GM21360 (cell line): ENCODE measurements around the gene ST6GALNAC4.
"Not testable (repeated sequence)": the region's sequence is repeated elsewhere in the genome, so short reads cannot be mapped to it uniquely, and the experiment has no call there.

ENCODE experiments used
- ATAC-seq: cut with Tn5 transposase; IDR thresholded peaks from one replicate; pipeline ENCODE4 v1.9.1; 2021; ENCODE audit warnings: mild to moderate bottlenecking, moderate library complexity; ENCODE audit not compliant: unreplicated experiment

The ST6GALNAC4 gene

GRCh38 chr9:127874301-127875221 lies 42.3 kb downstream of the ST6GALNAC4 start:
- no peak for ATAC-seq

DNA sequence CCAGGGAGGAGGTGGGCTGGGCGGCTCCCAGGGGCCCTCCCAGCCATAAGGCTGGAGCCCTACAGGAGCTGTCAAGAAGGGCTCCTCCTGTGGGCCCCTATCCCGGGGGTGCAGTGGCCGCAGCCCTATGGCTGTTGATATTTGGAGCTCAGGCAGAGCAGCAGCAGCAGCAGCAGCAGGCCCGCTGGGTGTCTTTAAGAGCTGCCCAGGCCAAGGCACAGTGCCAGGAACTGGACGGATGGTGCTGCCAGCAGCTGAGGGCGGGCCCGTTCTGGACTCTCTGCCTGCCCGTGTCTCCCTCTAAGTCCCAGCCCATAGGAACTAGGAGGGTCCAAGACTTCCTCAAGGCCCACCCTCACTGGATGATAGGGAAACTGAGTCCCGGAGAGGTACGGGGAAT lies 43.0 kb downstream of the ST6GALNAC4 start:
- no peak for ATAC-seq

- ATAC-seq: no peak
Measured at GRCh38 chr9:127873223-127873691, 43.6 kb downstream of the ST6GALNAC4 start.

DNA sequence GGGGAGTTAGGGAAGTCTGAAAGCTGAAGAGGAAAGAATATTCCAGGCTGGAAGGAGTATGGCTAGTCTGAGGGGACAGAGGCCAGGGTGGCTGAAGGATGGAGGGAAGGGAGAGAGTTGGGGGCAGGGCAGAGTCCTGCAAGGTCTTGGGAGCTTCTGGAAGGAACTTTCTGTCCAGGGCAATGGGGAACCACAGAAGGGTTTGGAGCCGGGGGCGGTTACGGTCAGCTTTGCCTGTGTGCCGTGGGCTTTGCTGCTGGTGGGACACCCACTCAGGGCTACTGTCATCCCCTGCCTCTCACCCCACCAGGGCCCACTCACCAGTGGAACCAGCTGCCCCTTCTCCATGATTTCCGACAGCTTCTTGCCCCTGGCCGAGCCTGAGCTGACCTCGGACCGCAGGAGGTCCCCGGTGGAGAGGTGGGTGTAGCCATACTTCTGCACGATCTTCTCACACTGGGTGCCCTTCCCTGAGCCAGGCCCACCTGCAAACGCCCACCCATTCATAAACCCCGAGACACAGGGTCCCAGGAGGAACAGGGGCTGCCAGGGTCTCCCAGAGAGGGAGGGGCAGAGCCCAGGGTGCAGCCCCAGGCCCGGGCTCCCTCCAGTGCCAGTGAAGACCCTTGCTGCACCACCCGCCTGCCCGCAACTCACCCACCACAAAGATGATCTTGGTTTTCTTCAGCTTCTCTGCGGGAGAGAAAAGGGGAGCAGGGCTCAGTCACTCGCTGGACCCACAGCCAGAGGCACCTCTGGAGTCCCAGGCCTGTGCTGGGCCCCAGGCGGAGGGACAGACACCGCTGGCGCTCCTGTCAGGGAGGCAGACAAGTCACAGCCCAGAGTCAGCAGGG lies 44.2 kb downstream of the ST6GALNAC4 start:
- no peak for ATAC-seq

DNA sequence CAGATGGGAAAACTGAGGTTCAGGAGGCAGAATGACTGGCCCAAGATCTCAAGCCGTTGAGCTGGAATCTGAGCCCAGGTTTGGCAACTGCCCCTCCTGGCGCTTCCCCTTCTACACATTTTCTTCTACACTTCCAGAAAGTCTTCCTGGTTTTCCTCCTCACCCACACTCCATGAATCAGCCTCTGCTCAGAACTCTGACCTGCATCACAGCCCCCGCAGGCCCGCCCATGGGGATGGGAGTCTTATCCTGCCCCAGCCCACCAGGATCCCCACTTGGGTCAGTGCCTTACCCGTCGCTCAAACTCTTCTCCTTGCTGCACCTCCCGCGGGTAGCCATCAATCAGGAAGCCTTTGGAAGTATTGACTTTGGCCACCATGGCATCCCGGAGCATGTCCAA lies 45.3 kb downstream of the ST6GALNAC4 start:
- ATAC-seq: no peak

DNA sequence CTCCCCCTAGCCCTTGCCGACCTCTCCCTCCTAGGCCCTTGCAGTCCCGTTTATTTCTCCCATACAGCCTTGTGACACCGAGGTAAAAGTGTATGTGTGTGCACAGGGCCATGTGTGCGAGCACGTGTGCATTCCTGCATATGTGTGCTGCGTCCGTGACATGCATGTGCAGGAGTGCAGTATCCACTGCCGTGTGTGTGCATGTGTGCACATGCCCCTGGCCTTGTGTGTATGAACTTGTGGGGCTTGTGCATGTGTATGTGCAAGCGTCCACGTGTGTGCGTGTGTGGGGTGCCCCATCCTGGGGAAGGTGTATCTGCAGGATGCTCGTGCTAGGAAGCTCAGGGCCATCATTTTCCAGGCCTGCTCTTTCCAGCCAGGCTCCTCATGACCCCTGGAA lies 46.0 kb downstream of the ST6GALNAC4 start:
- ATAC-seq: no peak

GRCh38 chr9:127870153-127870491 lies 46.7 kb downstream of the ST6GALNAC4 start:
- not testable (repeated sequence) for ATAC-seq

DNA sequence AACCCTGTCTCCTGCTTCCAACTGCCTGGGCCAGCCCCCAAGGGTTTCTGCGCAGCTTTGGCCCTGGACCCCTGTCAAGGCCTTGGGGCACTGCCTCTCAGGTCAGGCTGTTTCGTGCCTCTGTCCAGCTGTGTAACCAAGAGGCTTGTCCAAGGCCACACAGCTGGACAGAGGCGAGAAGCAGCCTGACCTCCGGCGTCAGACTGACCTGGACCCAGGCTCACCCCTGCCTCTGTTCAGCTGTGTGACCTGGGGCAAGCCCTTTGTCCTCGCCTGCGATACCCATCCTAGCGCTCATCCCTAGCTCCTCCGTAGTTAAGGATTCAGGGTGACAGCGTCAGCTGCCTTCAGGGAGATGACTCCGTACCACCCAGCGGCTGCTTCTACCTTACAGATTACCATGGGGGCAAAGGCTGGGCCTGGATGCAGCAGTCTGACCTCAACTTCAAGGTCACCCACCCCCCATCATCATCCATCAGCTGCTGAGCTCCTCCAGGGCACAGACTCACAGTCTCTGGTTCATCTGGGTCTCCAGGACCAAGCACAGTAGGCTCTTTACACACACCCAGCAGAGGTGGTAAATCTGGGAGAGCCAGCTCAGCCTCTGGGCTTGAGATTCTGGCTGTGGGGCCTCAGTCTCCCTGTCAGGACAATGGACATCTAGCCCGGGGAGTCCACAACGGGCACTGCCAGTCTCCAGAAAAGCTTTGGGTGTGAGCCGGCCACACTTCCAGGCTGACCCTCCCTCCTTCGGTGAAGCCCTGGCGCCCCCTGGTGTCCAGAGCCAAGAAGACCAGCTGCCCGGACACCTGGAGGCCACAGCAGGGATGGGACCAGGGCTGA lies 47.3 kb downstream of the ST6GALNAC4 start:
- no peak for ATAC-seq

DNA sequence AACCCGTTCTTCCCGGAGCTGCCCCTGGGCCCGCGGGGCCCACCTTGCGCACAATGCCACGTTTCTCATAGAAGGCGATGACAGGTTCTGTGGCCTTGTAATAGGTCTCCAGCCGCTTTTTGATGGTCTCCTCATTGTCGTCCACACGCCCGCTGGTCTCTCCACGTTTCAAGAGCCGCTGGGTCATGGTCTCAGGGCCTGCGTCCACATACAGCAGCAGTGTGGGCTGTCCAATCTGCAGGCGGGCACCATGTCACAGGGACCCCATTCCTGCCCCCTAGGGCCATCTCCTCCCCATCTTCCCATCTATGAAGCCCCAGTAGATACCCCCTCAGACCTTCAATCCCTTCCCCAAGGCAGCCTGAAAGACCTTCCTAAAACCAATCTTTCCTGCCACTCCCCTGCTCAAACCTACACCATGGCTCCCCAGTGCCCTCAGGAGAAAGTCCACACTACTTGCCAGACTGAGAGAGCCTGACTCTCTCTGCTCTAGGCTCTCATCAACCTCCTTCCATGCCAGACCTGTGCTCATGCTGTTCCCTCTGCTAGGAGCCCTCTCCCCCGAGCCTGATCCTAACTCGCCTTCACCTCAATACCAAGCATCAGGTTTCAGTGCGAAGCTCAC lies 48.5 kb downstream of the ST6GALNAC4 start:
- ATAC-seq: no peak

DNA sequence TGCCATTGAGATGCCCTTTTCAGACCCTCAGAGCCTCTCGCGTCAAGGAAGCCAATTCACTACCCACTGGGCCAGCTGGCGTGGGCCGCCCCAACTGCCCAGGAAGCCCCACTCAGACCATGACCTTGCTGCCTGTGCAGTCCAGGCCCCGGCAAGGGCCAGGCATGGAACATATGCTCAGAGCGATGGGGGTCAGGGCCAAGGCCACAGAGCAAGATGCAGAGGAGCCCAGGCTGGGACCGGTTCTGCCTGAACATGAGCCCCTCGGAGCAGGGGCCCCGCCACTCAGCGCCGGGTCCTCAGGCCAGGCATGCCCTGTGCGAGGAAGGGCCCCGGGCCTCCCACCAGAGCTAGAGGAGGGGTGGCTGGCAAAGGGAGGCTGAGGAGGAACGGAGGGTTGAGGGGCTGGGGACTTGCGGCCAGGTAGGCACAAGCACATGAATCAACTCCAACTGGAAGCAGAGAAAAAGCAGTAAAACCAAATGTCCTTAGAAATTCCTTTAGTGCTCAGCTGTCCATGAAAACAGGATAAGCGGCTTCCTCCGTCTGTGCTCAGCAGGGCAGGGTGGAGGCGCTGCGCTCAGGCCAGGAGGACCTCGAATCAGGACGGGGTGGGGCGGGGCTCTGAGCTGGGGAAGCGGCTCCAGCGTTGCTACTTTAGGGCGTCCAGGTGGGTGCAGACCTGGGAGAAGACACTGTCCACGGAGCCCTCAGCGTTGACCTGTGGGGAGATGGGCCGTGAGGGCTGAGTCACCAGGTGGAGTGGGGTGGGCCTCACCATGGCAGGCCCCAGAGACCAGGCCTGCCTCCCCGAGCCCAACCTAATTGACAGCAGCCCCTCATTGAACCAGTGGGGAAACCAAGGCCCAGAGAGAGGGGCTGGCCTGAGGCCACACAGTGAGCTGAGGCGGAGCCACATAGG lies 49.2 kb downstream of the ST6GALNAC4 start:
- ATAC-seq: no peak

GRCh38 chr9:127866535-127866934 lies 50.3 kb downstream of the ST6GALNAC4 start:
- ATAC-seq: no peak

DNA sequence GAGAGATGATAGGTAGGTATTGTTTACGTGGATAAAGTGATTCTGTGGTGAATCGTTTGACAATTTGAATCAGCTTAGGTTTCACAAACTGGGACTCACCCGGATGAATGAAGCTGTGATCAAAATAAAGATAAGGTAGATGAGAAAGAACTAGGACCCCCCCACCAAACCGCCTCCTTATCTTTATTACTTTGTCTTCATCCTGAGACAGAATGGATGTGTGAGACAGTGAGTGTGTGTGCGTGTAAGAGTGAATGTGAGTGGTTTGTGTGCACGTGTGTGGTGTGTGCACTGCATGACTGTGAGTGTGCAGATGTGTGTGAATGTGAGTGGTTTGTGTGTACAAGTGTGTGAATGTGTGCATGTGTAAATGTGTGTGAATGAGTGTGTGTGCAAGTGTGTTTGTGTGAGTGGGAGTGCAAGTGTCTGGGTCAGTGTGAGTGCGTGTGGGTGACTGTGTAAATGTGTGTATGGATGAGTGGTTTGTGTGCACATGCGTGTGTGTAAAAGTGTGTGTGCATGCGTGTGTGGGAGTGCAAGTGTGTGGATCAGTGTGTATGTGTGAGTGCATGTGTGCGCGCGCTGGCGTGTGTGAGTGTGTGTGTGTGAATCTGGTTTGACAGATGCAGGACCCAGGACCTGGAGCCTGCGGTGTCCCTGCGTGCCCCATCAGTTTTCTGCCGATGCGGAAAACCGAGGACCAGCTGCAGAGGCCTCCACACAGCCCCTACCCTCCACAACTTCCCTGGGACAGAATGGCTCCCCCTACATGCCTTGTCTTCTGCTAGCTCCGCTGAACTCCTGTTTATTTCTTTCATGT lies 51.0 kb downstream of the ST6GALNAC4 start:
- ATAC-seq: no peak

GRCh38 chr9:127863191-127863621 lies 53.6 kb downstream of the ST6GALNAC4 start:
- ATAC-seq: no peak

DNA sequence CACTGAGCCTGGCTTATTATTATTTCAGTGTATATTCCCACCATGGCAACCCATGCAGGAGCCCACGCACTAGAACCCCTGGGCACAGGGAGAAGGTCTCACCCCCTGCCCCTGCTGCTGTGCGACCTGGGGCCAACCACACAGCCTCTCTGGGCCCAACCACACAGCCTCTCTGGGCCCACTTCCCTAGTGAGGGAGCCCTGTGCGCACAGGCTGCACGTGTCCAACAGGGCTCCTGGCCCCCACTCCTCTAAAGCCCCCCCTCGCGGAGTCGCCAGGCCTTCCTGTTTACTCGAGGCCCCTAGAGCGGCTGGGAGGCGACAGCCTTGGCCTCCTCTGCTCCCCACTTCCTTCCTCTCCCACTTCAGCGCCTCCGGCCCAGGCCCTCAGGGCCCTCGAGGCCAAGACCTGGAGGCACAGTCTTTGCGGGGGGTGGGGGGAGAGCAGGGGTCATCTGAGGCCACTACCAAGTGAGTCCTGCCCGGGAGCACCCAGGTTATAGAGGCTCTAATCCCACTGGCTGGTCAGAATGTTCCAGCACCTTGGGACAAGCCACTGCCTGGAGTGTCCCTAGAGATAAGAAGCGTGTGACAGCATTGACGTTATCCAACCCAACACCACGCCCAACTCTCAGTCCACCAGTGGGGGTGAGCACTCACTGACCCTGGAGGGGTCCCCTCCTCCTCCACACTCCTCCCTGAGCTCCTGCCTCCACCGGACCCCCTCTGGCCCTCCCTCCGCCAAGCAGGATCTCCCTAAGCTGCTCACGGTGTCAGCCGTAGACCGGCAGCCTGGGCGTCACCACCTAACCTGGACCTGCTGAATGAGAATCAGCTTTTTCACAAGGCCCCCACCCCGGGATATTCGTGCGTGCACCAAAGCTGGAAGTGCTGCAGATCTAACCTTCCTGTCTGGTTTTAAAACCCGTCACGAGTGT lies 54.5 kb downstream of the ST6GALNAC4 start:
- no peak for ATAC-seq

DNA sequence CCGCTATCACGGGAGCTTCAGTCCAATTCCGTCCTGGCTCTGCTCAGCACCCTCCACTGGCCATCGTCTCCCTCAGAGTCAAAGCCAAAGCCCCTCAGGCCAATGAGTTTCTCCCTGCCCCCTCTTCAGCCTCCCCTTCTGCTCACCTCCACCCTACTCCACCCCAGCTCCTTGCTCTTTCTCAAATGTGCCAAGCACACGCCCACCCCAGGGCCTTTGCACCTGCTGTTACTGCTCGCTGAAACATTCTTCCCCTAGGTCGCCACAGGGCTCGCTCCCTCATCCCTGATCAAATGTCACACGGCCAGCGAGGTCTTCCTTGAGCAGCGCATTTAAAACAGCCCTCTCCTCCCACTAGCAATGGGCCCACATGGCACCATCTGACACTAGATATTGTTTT lies 56.1 kb downstream of the ST6GALNAC4 start:
- ATAC-seq: no peak

GRCh38 chr9:127860260-127860659 lies 56.6 kb downstream of the ST6GALNAC4 start:
- no peak for ATAC-seq

GRCh38 chr9:127858041-127858512 lies 58.8 kb downstream of the ST6GALNAC4 start:
- no peak for ATAC-seq
